Endothelial cell of umbilical vein (primary cell): ENCODE measurements around the gene WFIKKN1. TPM values are rescaled to one million over a fixed set of nuclear protein-coding genes. Genes with fewer than 3 reads are reported as not detected.

Experiments
- BruUV-seq: library from RNA; stranded (reverse); fragments of 400-500 nt; replicated peaks from 2 replicates; lab custom pipeline; 2021; lab: Mats Ljungman, UMichigan
- CTCF ChIA-PET: fragments of 300-600, 350-600 bp; sonication (Branson Sonifier 250); formaldehyde crosslinking; loops from one replicate; lab custom pipeline; 2021; ENCODE audit warnings: antibody characterized with exemption, inconsistent platforms; lab: Charles Lee
- POLR2A ChIA-PET: fragments of 300-600, 350-600 bp; sonication (Branson Sonifier 250); formaldehyde crosslinking; loops from one replicate; lab custom pipeline; 2021; ENCODE audit warnings: antibody characterized with exemption, inconsistent platforms; lab: Charles Lee
- DNase-seq: peaks from one replicate; pipeline ENCODE4 v3.0.0-alpha.2; 2011; ENCODE audit warnings: low read depth, low spot score
- FAIRE-seq: peaks from 2 replicates; lab custom pipeline; 2011; peaks lifted over from hg19 to GRCh38; lab: Jason Lieb, UNC
- H2AFZ ChIP-seq: 2 replicates; pipeline ENCODE4 v1.6.0; 2012; ENCODE audit warnings: low read depth, low read length, control low read depth, inconsistent platforms
- H3K27ac ChIP-seq: 2 replicates; pipeline ENCODE4 v1.5.1; 2011; ENCODE audit warnings: low read depth, mild to moderate bottlenecking, control low read depth, low read length, moderate library complexity; ENCODE audit not compliant: insufficient read depth
- H3K27me3 ChIP-seq, 2 experiments: 2 replicates each; pipeline versions ENCODE4 v1.6.0 to v1.6.1; 2011; ENCODE audit warnings: low read length in 2 of 2, mixed read lengths in 1 of 2; ENCODE audit not compliant: control insufficient read depth in 2 of 2, insufficient read depth in 2 of 2
- H3K36me3 ChIP-seq, 2 experiments: 2 replicates in 1 of 2; 3 replicates in 1 of 2; pipeline ENCODE4 v1.5.1; 2011; ENCODE audit warnings: low read length in 2 of 2, mild to moderate bottlenecking in 1 of 2, moderate library complexity in 1 of 2; ENCODE audit not compliant: control insufficient read depth in 2 of 2, insufficient read depth in 2 of 2; ENCODE audit errors: extremely low read depth in 1 of 2
- H3K4me1 ChIP-seq: 3 replicates; pipeline ENCODE4 v1.5.1; 2011; ENCODE audit warnings: mild to moderate bottlenecking, low read length; ENCODE audit not compliant: control insufficient read depth, insufficient read depth; ENCODE audit errors: extremely low read depth
- H3K4me2 ChIP-seq: 2 replicates; pipeline ENCODE4 v1.6.1; 2011; ENCODE audit warnings: low read length, control low read depth, mixed read lengths; ENCODE audit not compliant: insufficient read depth
- H3K4me3 ChIP-seq, 3 experiments: fragments of 200-600 bp in 1 of 3; sonication (generic), shearing (Covaris generic) in 1 of 3; replicated peaks in 1 of 3; 2 replicates each; pipeline ENCODE4 v1.5.1; 2011 to 2016; ENCODE audit warnings: control low read depth in 3 of 3, low read length in 3 of 3, mild to moderate bottlenecking in 2 of 3, inconsistent platforms in 1 of 3, low read depth in 1 of 3, moderate library complexity in 1 of 3; ENCODE audit not compliant: insufficient read depth in 1 of 3
- H3K79me2 ChIP-seq: 2 replicates; pipeline ENCODE4 v1.6.0; 2012; ENCODE audit warnings: low read length, inconsistent platforms; ENCODE audit not compliant: control insufficient read depth, insufficient read depth
- H3K9ac ChIP-seq: replicated peaks from 2 replicates; pipeline ENCODE3; 2011; ENCODE audit warnings: low read length, control low read depth; ENCODE audit not compliant: insufficient read depth; ENCODE audit errors: extremely low read depth
- H3K9me1 ChIP-seq: replicated peaks from 3 replicates; pipeline ENCODE4 v1.6.0; 2011; ENCODE audit warnings: mild to moderate bottlenecking, low read length; ENCODE audit not compliant: control insufficient read depth, insufficient read depth; ENCODE audit errors: extremely low read depth
- H3K9me3 ChIP-seq: replicated peaks from 2 replicates; pipeline ENCODE4 v1.5.1; 2012; ENCODE audit warnings: low read length, inconsistent platforms; ENCODE audit not compliant: control insufficient read depth, insufficient read depth
- H4K20me1 ChIP-seq: replicated peaks from 2 replicates; pipeline ENCODE3; 2011; ENCODE audit warnings: mild to moderate bottlenecking, low read length; ENCODE audit not compliant: control insufficient read depth, insufficient read depth; ENCODE audit errors: extremely low read depth
- CTCF ChIP-seq, 2 donors: IDR thresholded peaks; 1 replicate in 1 of 2; 2 replicates in 1 of 2; pipeline ENCODE4 v1.5.1; 2011; ENCODE audit warnings: low read length in 2 of 2, mild to moderate bottlenecking in 2 of 2, moderate library complexity in 2 of 2, control low read depth in 1 of 2, inconsistent platforms in 1 of 2, low read depth in 1 of 2; ENCODE audit not compliant: insufficient read depth in 1 of 2; ENCODE audit errors: extremely low read depth in 1 of 2
- JUN ChIP-seq: IDR thresholded peaks from 2 replicates; pipeline ENCODE4 v1.6.1; 2011; ENCODE audit warnings: borderline replicate concordance, low read depth; ENCODE audit not compliant: insufficient read length, insufficient read depth
- POLR2A ChIP-seq: IDR thresholded peaks from 2 replicates; pipeline ENCODE4 v1.6.1; 2012; ENCODE audit warnings: low read depth, mild to moderate bottlenecking, control low read depth, low read length
- POLR2AphosphoS5 ChIP-seq: IDR thresholded peaks from 2 replicates; pipeline ENCODE4 v1.6.1; 2012; ENCODE audit warnings: low read depth, mild to moderate bottlenecking, control low read depth, low read length, moderate library complexity; ENCODE audit not compliant: insufficient read depth
- dilution Hi-C: fragments of 300-500 bp; cut with MboI; formaldehyde crosslinking; loops from one replicate; pipeline ENCODE4 v1.15.0; 2019; ENCODE audit warnings: low sequenced_read_pairs; ENCODE audit not compliant: extremely low pct_ligation_motif_present
- intact Hi-C: fragments of 100-400 bp; cut with micrococcal nuclease; formaldehyde crosslinking; loops from one replicate; pipeline ENCODE4 v1.10.0; 2022
- polyA plus RNA-seq, 4 experiments: library from polyadenylated mRNA; depleted of rRNA in 3 of 4; stranded (reverse) in 3 of 4; unstranded in 1 of 4; fragments of >200 nt; gene quantifications; 2 replicates each; pipeline versions ENCODE4 v1.2.1 to v1.2.3, GENCODE V29; 2011 to 2012; ENCODE audit warnings: missing spikeins in 1 of 4
- total RNA-seq: library from RNA; stranded (reverse); gene quantifications from 2 replicates; pipeline ENCODE4 v1.2.3, GENCODE V29; 2021

The WFIKKN1 gene
- total and polyA plus RNA-seq, 2 donors (not counting 3 experiments of a cell fraction or from before 2014, with no cell fraction given) = 0.06 to 0.40 TPM

- no peaks in the 10 kb centered on the region for H3K36me3 ChIP-seq
- TF ChIP-seq POLR2AphosphoS5 = no peak
- TF ChIP-seq POLR2A = no peak
- no peak for TF ChIP-seq JUN
- no peak overlapping the region for H3K4me2 ChIP-seq
- H3K9ac ChIP-seq = no peak overlapping the region
- no peak overlapping the region for H3K27ac ChIP-seq
- H4K20me1 ChIP-seq = no peaks in the 10 kb centered on the region
- no peaks in the 10 kb centered on the region for H3K79me2 ChIP-seq
- no peaks in the 10 kb centered on the region for H3K27me3 ChIP-seq
- CTCF ChIA-PET = no interaction called here
- H3K9me1 ChIP-seq = no peaks in the 10 kb centered on the region
- intact Hi-C loops (no loop called here), dilution Hi-C loops (no loop called here)
- H2AFZ ChIP-seq = no peak overlapping the region
- BruUV-seq = no TSS peak
- POLR2A ChIA-PET = no interaction called here
- DNase-seq (no peak), FAIRE-seq (no peak)
- peaks cover 2% of the 10 kb centered on the region for H3K4me1 ChIP-seq
- H3K9me3 ChIP-seq = no peaks in the 10 kb centered on the region
- no peak overlapping the region for H3K4me3 ChIP-seq
Observed at GRCh38 chr16:582614-583331, 48.0 kb upstream of the WFIKKN1 start.

- intact Hi-C loops = no loop called here
- H3K36me3 ChIP-seq = no peaks in the 10 kb centered on the region
- dilution Hi-C loops = no loop called here
- TF ChIP-seq CTCF (IDR thresholded peaks at IDR 0.05; ENCODE audit: extremely low read depth in 1 of 2, insufficient read depth in 1 of 2, low read depth in 1 of 2, low read length in 2 of 2) = no peak
- H3K27ac ChIP-seq = no peak overlapping the region
- H3K27me3 ChIP-seq = no peaks in the 10 kb centered on the region
- POLR2A ChIA-PET = no interaction called here
- FAIRE-seq (no peak), DNase-seq (no peak)
- H3K4me1 ChIP-seq = peaks cover 8% of the 10 kb centered on the region
- H3K9me3 ChIP-seq = no peaks in the 10 kb centered on the region
- H3K4me2 ChIP-seq = no peak overlapping the region
- H3K79me2 ChIP-seq = peaks cover 4% of the 10 kb centered on the region
- CTCF ChIA-PET = no interaction called here
- H3K9me1 ChIP-seq = no peaks in the 10 kb centered on the region
- H4K20me1 ChIP-seq = no peaks in the 10 kb centered on the region
- no peak overlapping the region for H3K9ac ChIP-seq
- BruUV-seq = no TSS peak
- no peak overlapping the region for H3K4me3 ChIP-seq
- no peak overlapping the region for H2AFZ ChIP-seq
Observed at GRCh38 chr16:583470-583814, 47.3 kb upstream of the WFIKKN1 start.
